GM18499 (cell line): ENCODE data around the gene RBMS3.
"Not testable (repeated sequence)": the region's sequence is repeated elsewhere in the genome, so short reads cannot be mapped to it uniquely, and the experiment has no call there.

Source experiments
- ATAC-seq: cut with Tn5 transposase; IDR thresholded peaks from one replicate; pipeline ENCODE4 v1.9.1; 2021; ENCODE audit warnings: moderate number of reproducible peaks; ENCODE audit not compliant: insufficient read depth, unreplicated experiment

Gene RBMS3

GRCh38 chr3:30026851-30027250 lies 746.0 kb downstream of the RBMS3 start:
- ATAC-seq: no peak

- ATAC-seq: no peak
These were observed 753.5 kb downstream of the RBMS3 start for GRCh38 chr3:30034246-30034991.

- no peak for ATAC-seq
These were observed 755.2 kb downstream of the RBMS3 start for GRCh38 chr3:30035935-30036567.

- no peak for ATAC-seq
These were observed 759.3 kb downstream of the RBMS3 start for GRCh38 chr3:30040126-30040525.

- ATAC-seq: not testable (repeated sequence)
These were observed 760.6 kb downstream of the RBMS3 start for GRCh38 chr3:30041481-30041880.

DNA sequence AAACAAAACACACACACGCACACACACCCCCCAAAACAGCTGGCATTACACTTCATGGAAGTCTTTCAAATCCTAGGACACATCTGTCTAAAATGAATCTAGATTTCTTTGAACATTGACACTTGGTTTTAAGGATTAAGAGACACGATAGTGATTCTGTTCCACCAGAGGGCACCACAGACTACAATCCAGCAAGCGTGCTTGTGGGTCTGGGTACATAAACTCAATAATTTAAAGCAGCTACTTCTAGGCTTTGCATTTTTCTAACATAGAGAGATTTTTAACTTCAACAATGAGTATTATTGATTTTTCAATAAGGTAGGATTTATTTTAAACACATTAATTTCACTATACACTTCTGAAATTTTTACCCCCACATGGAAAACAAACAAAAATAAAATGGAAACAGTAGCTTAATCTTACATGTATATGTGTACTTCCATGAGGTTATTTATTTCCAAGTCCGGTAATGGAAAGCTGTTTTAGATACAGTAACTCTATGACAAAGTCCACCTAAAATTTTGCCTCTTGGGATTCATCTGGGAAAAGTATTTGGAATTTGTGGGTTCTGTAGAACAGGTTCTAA lies 761.5 kb downstream of the RBMS3 start:
- ATAC-seq: peak; percentile 60

GRCh38 chr3:30042916-30043555 lies 762.2 kb downstream of the RBMS3 start:
- no peak for ATAC-seq

GRCh38 chr3:30044515-30044914 lies 763.6 kb downstream of the RBMS3 start:
- no peak for ATAC-seq

GRCh38 chr3:30048431-30048830 lies 767.6 kb downstream of the RBMS3 start:
- ATAC-seq: no peak

GRCh38 chr3:30050116-30050515 lies 769.2 kb downstream of the RBMS3 start:
- not testable (repeated sequence) for ATAC-seq

- no peak for ATAC-seq
These were observed 778.4 kb downstream of the RBMS3 start for GRCh38 chr3:30059240-30059639.
